GM12872 (cell line): ENCODE data around the gene APRT.

Experiments
- CTCF ChIP-seq: IDR thresholded peaks from 3 replicates; pipeline ENCODE4 v1.5.1; 2011; ENCODE audit warnings: low read depth, mild to moderate bottlenecking, low read length, moderate library complexity; ENCODE audit not compliant: insufficient read depth

APRT gene

GRCh38 chr16:88779406-88780141 lies 32.2 kb downstream of the APRT start:
- TF ChIP-seq CTCF: no peak

GRCh38 chr16:88778541-88779065 lies 33.1 kb downstream of the APRT start:
- TF ChIP-seq CTCF: no peak

- TF ChIP-seq CTCF: no peak
Measured at GRCh38 chr16:88778271-88778525, 33.5 kb downstream of the APRT start.

GRCh38 chr16:88777471-88778270 lies 34.1 kb downstream of the APRT start:
- TF ChIP-seq CTCF: no peak

- no peak for TF ChIP-seq CTCF
Measured at GRCh38 chr16:88775825-88776224, 35.9 kb downstream of the APRT start.

GRCh38 chr16:88774544-88775393 lies 37.0 kb downstream of the APRT start:
- TF ChIP-seq CTCF: no peak

GRCh38 chr16:88773812-88774291 lies 37.9 kb downstream of the APRT start:
- no peak for TF ChIP-seq CTCF
